Bronchial epithelial cell (primary cell): ENCODE measurements around the gene CASP3. TPM values are rescaled to one million over a fixed set of nuclear protein-coding genes. Genes with fewer than 3 reads are reported as not detected.

Source experiments
- DNase-seq: peaks from one replicate; pipeline ENCODE4 v3.0.0-alpha.2; 2010; ENCODE audit warnings: low read depth
- FAIRE-seq: peaks from 2 replicates; lab custom pipeline; 2011; peaks lifted over from hg19 to GRCh38; lab: Jason Lieb, UNC
- H3K27me3 ChIP-seq: 2 replicates; pipeline ENCODE4 v1.5.1; 2011; ENCODE audit warnings: low read length; ENCODE audit not compliant: control insufficient read depth, insufficient read depth
- H3K36me3 ChIP-seq: 2 replicates; pipeline ENCODE4 v1.5.1; 2011; ENCODE audit warnings: low read length; ENCODE audit not compliant: control insufficient read depth, insufficient read depth
- H3K4me3 ChIP-seq: 2 replicates; pipeline ENCODE4 v1.5.1; 2011; ENCODE audit warnings: mild to moderate bottlenecking, low read depth, low read length, control low read depth
- CTCF ChIP-seq: IDR thresholded peaks from 2 replicates; pipeline ENCODE4 v1.5.1; 2011; ENCODE audit warnings: mild to moderate bottlenecking, moderate library complexity, low read length, control low read depth, inconsistent platforms; ENCODE audit not compliant: insufficient read depth, severe bottlenecking
- total RNA-seq: library from RNA; depleted of rRNA; stranded (reverse); fragments of >200 nt; gene quantifications from 2 replicates; pipeline ENCODE4 v1.2.1, GENCODE V29; 2014

CASP3 gene
- total RNA-seq, 1 donor from 2014 or later = 23.7 TPM

- no peak for TF ChIP-seq CTCF
- Histone ChIP-seq H3K4me3 (no peak overlapping the region), H3K36me3 (no peaks in the 10 kb centered on the region), H3K27me3 (peaks cover 1% of the 10 kb centered on the region)
- FAIRE-seq (no peak), DNase-seq (no peak)
Observed at GRCh38 chr4:184590196-184590595, 59.1 kb downstream of the CASP3 start.

- no peak for DNase-seq
Observed at GRCh38 chr4:184588893-184589292, 60.4 kb downstream of the CASP3 start.

GRCh38 chr4:184587701-184588100, 61.5 kb downstream of the CASP3 start:
- no peak for TF ChIP-seq CTCF
- Histone ChIP-seq H3K36me3 (no peaks in the 10 kb centered on the region), H3K27me3 (no peaks in the 10 kb centered on the region), H3K4me3 (no peak overlapping the region)
- no peak for DNase-seq
- FAIRE-seq = no peak

More at GRCh38 chr4:184588893-184589292, 60.4 kb downstream of the CASP3 start:
- H3K27me3 ChIP-seq = peaks cover 1% of the 10 kb centered on the region
- no peak for TF ChIP-seq CTCF
- H3K36me3 ChIP-seq = no peaks in the 10 kb centered on the region
- no peak for FAIRE-seq
- H3K4me3 ChIP-seq = no peak overlapping the region

- no peak for FAIRE-seq
- no peak for DNase-seq
- Histone ChIP-seq H3K36me3 (no peaks in the 10 kb centered on the region), H3K27me3 (no peaks in the 10 kb centered on the region), H3K4me3 (no peak overlapping the region)
- TF ChIP-seq CTCF = no peak
Observed at GRCh38 chr4:184587221-184587620, 62.0 kb downstream of the CASP3 start.

GRCh38 chr4:184583738-184584502, 65.3 kb downstream of the CASP3 start:
- no peaks in the 10 kb centered on the region for H3K27me3 ChIP-seq
- TF ChIP-seq CTCF = no peak
- FAIRE-seq (peak; percentile 32), DNase-seq (no peak)
- no peaks in the 10 kb centered on the region for H3K36me3 ChIP-seq
- no peak overlapping the region for H3K4me3 ChIP-seq

Other genes with a start within 250 kb of the CASP3 start
- gene IRF2, start 174.9 kb downstream of the CASP3 start, total RNA-seq = 15.2 and 16.1 TPM in 2 replicates
- gene PRIMPOL, start 291 bp upstream of the CASP3 start, total RNA-seq = 6.3 and 8.8 TPM in 2 replicates
- 1.9 and 2.1 TPM in 2 replicates for gene CENPU, start 84.6 kb upstream of the CASP3 start, total RNA-seq
- gene ACSL1, start 176.5 kb upstream of the CASP3 start, total RNA-seq = 60.3 and 97.9 TPM in 2 replicates